ENCODE data around the gene AKR1C3.
"Not testable (repeated sequence)": the region's sequence is repeated elsewhere in the genome, so short reads cannot be mapped to it uniquely, and the experiment has no call there.

AKR1C3 gene

DNA sequence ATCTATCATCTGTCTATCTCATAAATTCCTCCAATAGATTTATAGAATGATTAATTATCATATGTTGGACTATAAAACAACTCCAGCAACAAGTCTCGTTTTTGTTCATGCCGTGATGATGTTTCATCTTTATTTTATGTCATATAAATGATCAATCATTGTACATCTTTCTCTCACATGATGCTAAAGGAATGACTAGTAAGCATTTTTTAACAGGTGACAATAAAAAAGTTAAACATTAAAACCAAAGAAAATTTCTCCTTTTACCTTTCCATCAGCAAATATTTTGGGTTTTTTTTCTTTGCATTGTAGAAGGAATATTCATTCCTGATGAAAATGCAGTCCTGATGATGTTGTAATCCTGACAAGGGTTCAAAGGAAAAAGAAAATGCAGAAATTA, 41.4 kb downstream of the AKR1C3 start:
- in situ Hi-C loops (cut with MboI; ENCODE audit: low sequenced_read_pairs): no loop called here

DNA sequence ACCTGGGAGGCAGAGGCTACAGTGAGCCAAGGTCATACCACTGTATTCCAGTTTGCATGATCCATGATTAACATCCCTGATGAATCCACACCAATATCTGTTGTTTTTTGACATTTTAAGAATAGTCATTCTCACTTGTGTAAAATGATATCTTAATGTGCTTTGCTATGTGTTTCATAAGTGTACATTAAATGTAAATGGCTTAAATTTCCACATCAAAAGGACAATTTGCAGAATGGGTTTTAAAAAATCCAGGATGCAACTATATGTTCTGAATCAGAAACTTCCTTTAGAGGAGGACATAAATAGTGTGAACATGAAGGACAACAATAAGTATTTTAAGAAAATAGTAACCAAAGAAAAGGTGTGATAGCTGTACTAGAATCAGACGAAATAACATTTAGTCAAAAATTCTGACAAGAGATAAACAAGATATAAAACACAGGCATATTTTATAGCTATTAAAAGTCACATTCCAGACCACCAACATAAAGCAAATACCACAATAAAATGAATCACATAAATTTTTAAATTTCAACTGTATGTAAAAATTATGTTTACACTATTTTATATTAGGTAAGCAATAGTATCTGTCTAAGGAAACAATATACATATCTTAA, 42.4 kb downstream of the AKR1C3 start:
- in situ Hi-C loops (cut with MboI; ENCODE audit: low sequenced_read_pairs): no loop called here

DNA sequence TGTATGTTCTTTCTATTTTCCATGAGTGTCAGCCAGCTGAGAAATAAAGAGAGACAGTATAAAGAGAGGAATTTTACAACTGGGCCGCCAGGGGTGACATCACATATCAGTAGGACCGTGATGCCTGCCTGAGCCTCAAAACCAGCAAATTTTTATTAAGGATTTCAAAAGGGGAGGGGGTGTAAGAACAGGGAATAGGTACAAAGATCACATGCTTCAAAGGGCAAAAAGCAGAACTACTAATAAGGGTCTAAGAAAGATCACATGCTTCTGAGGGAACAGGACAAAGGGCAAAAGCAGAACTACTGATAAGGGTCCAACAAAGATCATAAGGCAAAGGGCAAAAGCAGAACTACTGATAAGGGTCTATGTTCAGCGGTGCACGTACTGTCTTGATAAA, 43.5 kb downstream of the AKR1C3 start:
- in situ Hi-C loops (cut with MboI; ENCODE audit: low sequenced_read_pairs): not testable (repeated sequence)

DNA sequence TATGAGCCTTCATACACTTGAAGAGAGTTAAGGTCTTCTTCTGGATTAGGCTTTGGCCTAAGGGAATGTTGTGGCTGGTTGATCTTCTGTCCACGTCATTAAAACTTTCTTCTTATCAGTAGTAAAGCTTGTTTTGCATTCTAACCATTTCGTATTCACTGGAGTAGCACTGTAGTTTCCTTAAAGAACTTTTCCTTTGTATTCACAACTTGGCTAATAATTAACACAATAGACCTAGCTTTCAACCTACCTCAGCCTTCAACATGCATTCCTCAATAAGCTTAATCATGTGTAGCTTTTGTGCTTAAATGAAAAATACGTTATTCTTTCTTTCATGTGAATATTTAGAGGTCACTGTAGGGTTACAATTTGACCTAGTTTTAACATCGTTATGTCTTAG, 48.0 kb downstream of the AKR1C3 start:
- in situ Hi-C loops (cut with MboI; ENCODE audit: low sequenced_read_pairs): no loop called here

DNA sequence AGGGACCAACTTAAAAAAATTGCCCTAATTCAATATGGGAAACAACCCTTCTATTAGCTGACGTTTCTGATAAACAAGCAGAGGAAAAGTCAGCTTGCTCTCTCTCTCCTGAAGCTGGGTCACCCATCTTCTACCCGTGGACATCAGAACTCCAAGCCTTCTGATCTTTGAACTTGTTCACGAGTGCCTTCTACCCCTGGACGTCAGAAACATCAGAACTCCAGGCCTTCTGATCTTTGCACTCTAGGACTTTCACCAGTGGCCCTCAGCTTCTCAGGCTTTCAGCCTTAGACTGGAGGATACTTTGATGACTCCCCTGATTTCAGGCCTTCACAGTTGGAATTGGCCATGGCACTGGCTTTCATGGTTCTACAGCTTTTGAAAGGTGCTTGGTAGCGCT, 48.9 kb downstream of the AKR1C3 start:
- in situ Hi-C loops (cut with MboI; ENCODE audit: low sequenced_read_pairs): no loop called here

DNA sequence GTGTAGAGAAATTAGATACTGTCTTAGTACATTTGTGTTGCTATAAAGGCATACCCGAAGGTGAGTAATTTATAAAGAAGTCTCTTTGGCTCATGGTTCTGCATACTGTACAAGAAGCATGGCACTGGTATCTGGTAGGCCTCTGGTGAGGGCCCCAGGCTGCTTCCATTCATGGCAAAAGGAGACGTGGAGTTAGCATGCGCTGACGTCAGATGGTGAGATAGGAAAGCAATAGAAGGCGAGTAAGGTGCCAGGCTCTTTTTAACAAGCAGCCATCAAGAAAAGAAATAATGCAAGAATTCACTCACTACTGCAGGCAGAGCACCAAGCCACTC, 52.7 kb downstream of the AKR1C3 start:
- in situ Hi-C loops (cut with MboI; ENCODE audit: low sequenced_read_pairs): no loop called here

DNA sequence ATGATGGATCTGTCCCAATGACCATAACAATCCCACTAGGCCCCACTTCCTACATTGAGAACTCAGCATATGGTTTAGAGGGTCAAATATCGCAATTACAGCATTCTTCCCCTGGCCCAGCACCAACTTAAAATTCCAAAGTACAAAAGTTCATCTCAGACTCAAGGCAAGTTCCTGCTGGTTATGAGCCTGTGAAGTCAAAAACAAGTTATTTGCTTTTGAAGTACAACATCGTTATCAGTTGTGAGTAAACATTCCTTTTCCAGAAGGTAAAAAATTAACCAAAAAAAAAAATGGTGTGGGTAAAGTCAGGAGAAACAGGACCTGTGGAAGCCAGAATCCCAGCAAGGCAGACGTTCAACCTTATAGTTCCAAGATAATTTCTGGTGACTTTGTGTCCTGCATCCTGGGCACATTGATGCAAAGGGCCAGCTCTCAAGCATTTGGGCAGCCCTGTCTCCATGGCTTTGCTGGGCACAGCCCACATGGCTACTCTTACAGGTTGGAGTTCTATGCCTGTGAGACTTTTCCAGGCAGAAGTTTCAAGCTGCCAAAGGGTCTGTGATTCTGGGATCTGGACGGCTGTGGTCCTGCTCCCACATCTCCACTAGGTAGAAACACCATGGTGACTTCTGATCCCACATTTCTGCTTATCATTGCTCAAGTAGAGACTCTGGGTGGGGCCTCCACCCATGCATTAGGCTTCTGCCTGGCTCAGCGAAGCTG, 53.2 kb downstream of the AKR1C3 start:
- in situ Hi-C loops (cut with MboI; ENCODE audit: low sequenced_read_pairs): no loop called here

DNA sequence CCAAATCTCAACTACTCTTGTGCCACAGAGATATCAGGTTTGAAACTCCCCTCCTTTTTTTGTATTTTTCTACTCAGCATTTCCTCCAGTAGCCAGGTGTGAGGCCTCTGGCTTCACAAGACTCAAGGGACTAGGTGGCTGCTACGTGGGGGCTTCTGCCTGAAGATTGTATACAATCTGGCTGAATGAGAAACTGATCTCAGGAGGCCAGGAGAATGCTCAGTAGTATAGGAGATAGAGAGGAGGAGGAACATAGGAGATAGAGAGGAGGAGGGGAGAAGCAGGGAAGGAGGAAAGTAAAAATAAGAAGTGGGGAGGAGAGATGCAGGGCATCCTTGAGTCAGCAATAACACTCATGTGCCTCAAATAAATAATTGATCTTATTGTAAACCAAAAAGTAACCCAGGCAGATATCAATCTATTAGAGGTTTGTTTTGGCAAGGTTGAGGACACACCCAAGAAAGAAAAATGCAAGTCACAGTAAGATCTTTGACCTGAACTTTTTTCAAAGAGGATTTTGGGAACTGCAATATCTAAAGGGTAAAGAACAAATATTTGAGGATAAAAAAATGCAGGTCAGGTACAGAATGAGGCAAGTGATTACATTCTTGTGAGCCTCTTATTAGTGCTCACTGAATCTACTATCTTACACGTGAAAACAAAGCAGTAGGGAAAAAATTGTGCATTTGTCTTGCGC, 53.9 kb downstream of the AKR1C3 start:
- in situ Hi-C loops (cut with MboI; ENCODE audit: low sequenced_read_pairs): no loop called here

DNA sequence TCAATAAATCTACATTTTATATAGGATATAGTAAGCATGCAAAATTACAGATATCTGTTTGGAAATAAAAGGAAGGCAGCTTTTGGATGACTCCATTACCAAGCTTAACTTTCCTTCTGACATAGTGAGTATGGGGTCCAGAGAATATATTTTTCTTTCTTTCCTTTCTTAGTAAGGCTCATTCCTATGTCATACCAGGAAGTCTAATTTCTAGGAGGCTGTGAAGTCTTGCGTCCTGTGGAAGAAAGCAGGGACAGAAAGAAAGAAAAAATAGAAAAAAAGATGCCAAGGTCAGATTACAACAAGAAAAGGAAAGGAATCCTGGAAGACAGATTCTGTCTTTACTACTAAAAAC, 54.4 kb downstream of the AKR1C3 start:
- in situ Hi-C loops (cut with MboI; ENCODE audit: low sequenced_read_pairs): no loop called here

DNA sequence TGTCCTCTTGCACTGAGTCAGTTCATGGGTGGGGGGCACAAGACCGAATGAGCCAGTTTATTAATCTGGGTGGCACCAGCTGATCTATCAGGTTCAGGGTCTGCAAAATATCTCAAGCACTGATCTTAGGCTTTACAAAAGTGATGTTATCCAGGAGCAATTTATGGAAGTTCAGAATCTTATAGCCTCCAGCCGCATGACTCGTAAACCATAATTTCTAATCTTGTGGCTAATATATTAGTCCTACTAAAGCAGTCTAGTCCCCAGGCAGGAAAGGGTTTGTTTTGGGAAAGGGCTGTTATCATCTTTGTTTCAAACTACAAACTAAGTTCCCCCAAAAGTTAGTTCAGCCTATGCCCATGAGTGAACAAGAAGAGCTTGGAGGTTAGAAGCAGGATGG, 56.9 kb downstream of the AKR1C3 start:
- in situ Hi-C loops (cut with MboI; ENCODE audit: low sequenced_read_pairs): no loop called here

DNA sequence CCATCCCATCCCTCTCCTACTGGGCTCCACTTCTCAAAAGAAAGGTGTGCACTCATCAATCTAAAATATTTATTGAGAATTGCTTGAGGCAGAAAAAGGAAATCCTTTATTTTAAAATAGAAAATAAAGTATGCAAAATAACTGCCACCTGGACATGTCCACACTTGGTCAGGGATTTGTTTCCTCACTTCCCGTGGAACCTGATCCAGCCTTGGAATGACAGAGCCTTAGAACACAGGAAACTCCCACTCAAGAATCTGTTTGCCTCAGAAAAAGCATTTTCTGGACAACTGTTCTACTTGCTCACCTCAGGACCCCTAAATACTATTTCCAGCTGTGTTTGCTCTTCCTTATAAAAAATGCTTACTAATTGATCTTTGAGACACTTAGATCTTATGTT, 61.7 kb downstream of the AKR1C3 start:
- in situ Hi-C loops (cut with MboI; ENCODE audit: low sequenced_read_pairs): no loop called here

Measured in HL-60/S4 treated with phorbol 12-myristate 13-acetate at 8.2 ng/mL for 4 days and 3 days (cell line).